ENCODE measurements around the gene RAD51B. TPM values are rescaled to one million over a fixed set of nuclear protein-coding genes. Genes with fewer than 3 reads are reported as not detected.

Gene RAD51B
- total and polyA plus RNA-seq, 2 of the 13 experiments (the other 11 are each of a cell fraction or from before 2014, with no cell fraction given), result 7.0 to 9.5 TPM

DNA sequence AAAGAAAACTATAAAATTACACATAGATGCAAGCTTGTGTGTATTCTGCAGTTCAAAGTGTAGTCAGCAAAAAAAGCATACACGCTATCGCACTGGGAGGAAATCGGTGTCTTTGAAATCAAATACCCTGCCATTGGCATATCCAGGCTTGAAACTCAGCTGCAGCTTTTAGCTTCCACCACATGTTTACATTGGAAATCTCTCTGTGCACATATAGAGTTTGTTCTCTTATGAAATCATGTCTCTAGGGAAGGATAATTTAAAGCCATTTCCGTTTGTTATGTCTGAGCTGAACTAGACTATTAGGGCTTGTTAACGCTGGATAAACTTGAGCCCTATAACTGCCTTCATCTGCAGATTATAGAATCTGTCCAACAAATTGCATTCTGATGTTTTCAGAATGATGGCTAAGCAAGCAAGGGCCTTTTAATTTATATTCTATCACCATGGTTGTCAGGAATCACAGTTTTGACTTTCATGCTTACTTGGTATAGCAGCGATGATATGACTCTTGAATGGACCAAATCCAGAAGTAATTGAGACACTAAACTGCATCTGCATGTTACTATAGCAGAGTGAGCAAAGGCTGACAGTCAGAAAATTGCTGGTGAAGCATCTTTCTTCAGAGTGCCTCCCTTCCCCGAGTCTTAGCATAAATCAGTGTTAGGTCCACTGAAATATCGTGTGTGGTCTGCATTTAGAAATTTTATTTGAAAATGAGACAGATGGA lies 530.5 kb downstream of the RAD51B start (continued):
- TF ChIP-seq, protein P1, sequence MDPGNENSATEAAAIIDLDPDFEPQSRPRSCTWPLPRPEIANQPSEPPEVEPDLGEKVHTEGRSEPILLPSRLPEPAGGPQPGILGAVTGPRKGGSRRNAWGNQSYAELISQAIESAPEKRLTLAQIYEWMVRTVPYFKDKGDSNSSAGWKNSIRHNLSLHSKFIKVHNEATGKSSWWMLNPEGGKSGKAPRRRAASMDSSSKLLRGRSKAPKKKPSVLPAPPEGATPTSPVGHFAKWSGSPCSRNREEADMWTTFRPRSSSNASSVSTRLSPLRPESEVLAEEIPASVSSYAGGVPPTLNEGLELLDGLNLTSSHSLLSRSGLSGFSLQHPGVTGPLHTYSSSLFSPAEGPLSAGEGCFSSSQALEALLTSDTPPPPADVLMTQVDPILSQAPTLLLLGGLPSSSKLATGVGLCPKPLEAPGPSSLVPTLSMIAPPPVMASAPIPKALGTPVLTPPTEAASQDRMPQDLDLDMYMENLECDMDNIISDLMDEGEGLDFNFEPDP (CRISPR knock-in tag; conservative IDR thresholded peaks at IDR 0.05), result no peak
- TF ChIP-seq MAZ (IDR thresholded peaks at IDR 0.05; ENCODE audit: borderline replicate concordance, low read depth, low read length) (no peak), MAZ (CRISPR knock-in tag; IDR thresholded peaks at IDR 0.05; ENCODE audit: low read depth) (no peak), ZNF564 (CRISPR knock-in tag; IDR thresholded peaks at IDR 0.05) (no peak), GATA4 (IDR thresholded peaks at IDR 0.05; ENCODE audit: borderline replicate concordance, low read depth) (peak; percentile 86), KDM3A (CRISPR knock-in tag; IDR thresholded peaks at IDR 0.05; ENCODE audit: low read depth) (peak; percentile 54; the same call in 1 of the 2 replicates), ZNF777 (CRISPR knock-in tag; IDR thresholded peaks at IDR 0.05) (no peak), MIER2 (CRISPR knock-in tag; IDR thresholded peaks at IDR 0.05) (peak; percentile 49; the same call in 1 of the 2 replicates), ZNF703 (CRISPR knock-in tag; IDR thresholded peaks at IDR 0.05; ENCODE audit: borderline replicate concordance) (0 out of 2 replicates have a peak, but pooled peaks have one; percentile 41), MIXL1 (CRISPR knock-in tag; IDR thresholded peaks at IDR 0.05) (peak; percentile 92), HDAC2 (CRISPR knock-in tag; IDR thresholded peaks at IDR 0.05) (peak; percentile 99), REPIN1 (CRISPR knock-in tag; IDR thresholded peaks at IDR 0.05; ENCODE audit: borderline replicate concordance, low read depth) (0 out of 2 replicates have a peak, but pooled peaks have one; percentile 23), ZNF530 (CRISPR knock-in tag; IDR thresholded peaks at IDR 0.05; ENCODE audit: low read depth) (no peak), JUND (CRISPR knock-in tag; IDR thresholded peaks at IDR 0.05) (0 out of 2 replicates have a peak, but pooled peaks have one; percentile 54), ZNF672 (CRISPR knock-in tag; IDR thresholded peaks at IDR 0.05) (no peak)
- TF ChIP-seq, protein P2, sequence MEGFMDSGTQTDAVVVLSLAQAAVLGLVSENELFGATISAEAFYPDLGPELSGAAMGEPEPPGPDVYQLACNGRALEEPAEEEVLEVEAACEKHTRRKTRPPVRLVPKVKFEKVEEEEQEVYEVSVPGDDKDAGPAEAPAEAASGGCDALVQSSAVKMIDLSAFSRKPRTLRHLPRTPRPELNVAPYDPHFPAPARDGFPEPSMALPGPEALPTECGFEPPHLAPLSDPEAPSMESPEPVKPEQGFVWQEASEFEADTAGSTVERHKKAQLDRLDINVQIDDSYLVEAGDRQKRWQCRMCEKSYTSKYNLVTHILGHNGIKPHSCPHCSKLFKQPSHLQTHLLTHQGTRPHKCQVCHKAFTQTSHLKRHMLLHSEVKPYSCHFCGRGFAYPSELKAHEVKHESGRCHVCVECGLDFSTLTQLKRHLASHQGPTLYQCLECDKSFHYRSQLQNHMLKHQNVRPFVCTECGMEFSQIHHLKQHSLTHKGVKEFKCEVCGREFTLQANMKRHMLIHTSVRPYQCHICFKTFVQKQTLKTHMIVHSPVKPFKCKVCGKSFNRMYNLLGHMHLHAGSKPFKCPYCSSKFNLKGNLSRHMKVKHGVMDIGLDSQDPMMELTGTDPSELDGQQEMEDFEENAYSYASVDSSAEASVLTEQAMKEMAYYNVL (CRISPR knock-in tag; IDR thresholded peaks at IDR 0.05; ENCODE audit: borderline replicate concordance), result peak; percentile 91; the same call in 1 of the 2 replicates
- TF ChIP-seq, protein P3, sequence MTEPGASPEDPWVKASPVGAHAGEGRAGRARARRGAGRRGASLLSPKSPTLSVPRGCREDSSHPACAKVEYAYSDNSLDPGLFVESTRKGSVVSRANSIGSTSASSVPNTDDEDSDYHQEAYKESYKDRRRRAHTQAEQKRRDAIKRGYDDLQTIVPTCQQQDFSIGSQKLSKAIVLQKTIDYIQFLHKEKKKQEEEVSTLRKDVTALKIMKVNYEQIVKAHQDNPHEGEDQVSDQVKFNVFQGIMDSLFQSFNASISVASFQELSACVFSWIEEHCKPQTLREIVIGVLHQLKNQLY (CRISPR knock-in tag; IDR thresholded peaks at IDR 0.05), result peak; percentile 68; the same call in 1 of the 2 replicates
- TF ChIP-seq, protein P4, sequence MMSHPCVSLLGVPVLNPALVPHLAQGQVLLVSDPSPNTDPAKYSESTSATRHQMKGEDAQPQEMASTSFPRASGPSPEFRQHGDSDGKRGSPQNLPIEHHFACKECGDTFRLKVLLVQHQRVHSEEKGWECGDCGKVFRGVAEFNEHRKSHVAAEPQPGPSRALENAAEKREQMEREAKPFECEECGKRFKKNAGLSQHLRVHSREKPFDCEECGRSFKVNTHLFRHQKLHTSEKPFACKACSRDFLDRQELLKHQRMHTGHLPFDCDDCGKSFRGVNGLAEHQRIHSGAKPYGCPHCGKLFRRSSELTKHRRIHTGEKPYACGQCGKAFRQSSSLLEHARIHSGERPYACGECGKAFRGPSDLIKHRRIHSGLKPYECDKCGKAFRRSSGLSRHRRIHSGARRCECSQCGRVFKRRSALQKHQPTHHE (CRISPR knock-in tag; IDR thresholded peaks at IDR 0.05; ENCODE audit: borderline replicate concordance), result 0 out of 2 replicates have a peak, but pooled peaks have one; percentile 49
- TF ChIP-seq, protein P5, sequence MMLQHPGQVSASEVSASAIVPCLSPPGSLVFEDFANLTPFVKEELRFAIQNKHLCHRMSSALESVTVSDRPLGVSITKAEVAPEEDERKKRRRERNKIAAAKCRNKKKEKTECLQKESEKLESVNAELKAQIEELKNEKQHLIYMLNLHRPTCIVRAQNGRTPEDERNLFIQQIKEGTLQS (CRISPR knock-in tag; IDR thresholded peaks at IDR 0.05), result peak; percentile 18; the same call in 1 of the 2 replicates
- TF ChIP-seq, protein P6, sequence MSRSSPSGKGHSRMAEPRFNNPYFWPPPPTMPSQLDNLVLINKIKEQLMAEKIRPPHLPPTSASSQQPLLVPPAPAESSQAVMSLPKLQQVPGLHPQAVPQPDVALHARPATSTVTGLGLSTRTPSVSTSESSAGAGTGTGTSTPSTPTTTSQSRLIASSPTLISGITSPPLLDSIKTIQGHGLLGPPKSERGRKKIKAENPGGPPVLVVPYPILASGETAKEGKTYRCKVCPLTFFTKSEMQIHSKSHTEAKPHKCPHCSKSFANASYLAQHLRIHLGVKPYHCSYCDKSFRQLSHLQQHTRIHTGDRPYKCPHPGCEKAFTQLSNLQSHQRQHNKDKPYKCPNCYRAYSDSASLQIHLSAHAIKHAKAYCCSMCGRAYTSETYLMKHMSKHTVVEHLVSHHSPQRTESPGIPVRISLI (CRISPR knock-in tag; IDR thresholded peaks at IDR 0.05; ENCODE audit: borderline replicate concordance), result peak; percentile 92

Data from HepG2 (cell line).